ENCODE data around the gene SFMBT2.

- no peak for TF ChIP-seq USF1 (CRISPR knock-in tag; IDR thresholded peaks at IDR 0.05)
- no peak for TF ChIP-seq CTCF (IDR thresholded peaks at IDR 0.05)
- TF ChIP-seq JUN (CRISPR knock-in tag; IDR thresholded peaks at IDR 0.05), result no peak
- TF ChIP-seq ATF2 (CRISPR knock-in tag; IDR thresholded peaks at IDR 0.05; ENCODE audit: borderline replicate concordance, low read depth), result no peak
- TF ChIP-seq RELA (CRISPR knock-in tag; IDR thresholded peaks at IDR 0.05; ENCODE audit: borderline replicate concordance), result no peak
- no peak for TF ChIP-seq ESRRA (CRISPR knock-in tag; IDR thresholded peaks at IDR 0.05; ENCODE audit: borderline replicate concordance)
- TF ChIP-seq E2F1 (CRISPR knock-in tag; IDR thresholded peaks at IDR 0.05), result no peak
- no peak for TF ChIP-seq AFF4 (CRISPR knock-in tag; IDR thresholded peaks at IDR 0.05; ENCODE audit: borderline replicate concordance)
- no peak for TF ChIP-seq SMAD4 (CRISPR knock-in tag; IDR thresholded peaks at IDR 0.05)
- no peak for TF ChIP-seq STAT6 (CRISPR knock-in tag; conservative IDR thresholded peaks at IDR 0.05; ENCODE audit: low read depth)
- no peak for TF ChIP-seq CBFB (CRISPR knock-in tag; IDR thresholded peaks at IDR 0.05; ENCODE audit: low read depth)
- no peak for TF ChIP-seq CREB1 (CRISPR knock-in tag; IDR thresholded peaks at IDR 0.05)
- TF ChIP-seq SOX15 (CRISPR knock-in tag; IDR thresholded peaks at IDR 0.05), result no peak
Observed at GRCh38 chr10:7189909-7190308, 220.9 kb downstream of the SFMBT2 start.
